ENCODE data around the gene VCX2.
"Not testable (repeated sequence)": the region's sequence is repeated elsewhere in the genome, so short reads cannot be mapped to it uniquely, and the experiment has no call there.

VCX2 gene

GRCh38 chrX:8171169-8171568, at the start of gene VCX2:
Gene VCX2, minus strand, starts transcription at chrX:8171267. Its CDS starts 624 bp downstream, at chrX:8170643.
- not testable (repeated sequence) for DNase-seq (ENCODE audit: low spot score)

- DNase-seq (ENCODE audit: low spot score) = no peak
Observed at GRCh38 chrX:8204943-8205342, 33.9 kb upstream of the VCX2 start.

DNA sequence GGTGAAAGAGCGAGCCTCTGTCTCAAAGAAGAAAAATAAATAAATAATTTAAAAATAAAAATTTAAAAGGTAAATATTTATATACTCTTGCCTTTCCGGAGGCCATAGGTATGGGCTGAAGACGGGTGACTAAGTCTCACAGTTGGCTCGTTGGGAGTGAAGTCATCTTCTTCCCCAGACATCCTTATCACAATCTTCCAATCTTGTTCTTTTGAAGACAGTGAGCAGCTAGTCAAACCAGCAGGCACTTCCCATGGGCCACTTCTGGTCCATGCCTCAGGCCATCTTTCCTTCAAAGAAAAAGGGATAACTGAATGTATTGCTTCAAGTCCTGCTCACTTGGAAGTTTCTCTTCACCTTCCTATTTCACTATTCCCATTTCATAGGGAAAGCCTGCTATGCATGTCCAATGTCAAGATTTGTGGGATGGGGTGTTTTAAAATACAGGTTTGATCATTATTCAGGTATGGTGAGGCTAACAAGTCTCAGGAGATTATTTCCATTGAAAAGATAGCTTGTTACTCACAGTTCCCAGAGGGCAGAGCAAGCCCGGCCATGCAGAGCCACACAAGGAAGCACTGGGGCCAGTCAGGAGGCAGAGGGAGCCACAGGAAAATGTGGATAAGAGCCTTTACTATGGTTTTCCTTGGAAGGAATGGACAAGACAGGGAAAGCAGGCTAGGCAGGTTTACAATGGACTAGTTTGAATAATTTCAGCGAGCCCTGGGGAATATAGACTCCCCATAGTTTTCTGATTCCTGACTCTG, 33.3 kb upstream of the VCX2 start:
- DNase-seq (ENCODE audit: low spot score) = no peak

DNA sequence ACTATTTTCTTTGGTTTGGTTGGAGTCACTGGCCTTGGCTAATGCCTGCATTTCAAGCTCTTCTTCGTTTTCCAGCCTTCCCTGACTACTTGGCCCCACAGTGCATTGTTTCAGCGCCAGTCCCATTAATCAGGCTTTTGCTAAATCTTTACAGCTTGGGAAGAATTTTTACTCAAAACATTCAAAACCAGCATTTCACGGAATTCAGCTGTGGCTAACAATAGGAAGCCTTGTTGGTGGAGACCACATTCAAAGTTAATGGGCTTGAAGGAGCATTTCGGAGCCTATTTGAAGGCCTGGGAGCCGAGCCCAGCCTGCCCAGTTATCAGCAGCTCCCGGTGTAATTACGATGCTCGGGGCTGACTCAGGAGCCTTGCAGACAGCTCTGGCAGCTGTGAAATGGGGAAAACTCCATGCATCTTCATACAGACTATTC, 30.8 kb upstream of the VCX2 start:
- DNase-seq (ENCODE audit: low spot score) = no peak

GRCh38 chrX:8196776-8197175, 25.7 kb upstream of the VCX2 start:
- no peak for DNase-seq (ENCODE audit: low spot score)

- no peak for DNase-seq (ENCODE audit: low spot score)
Observed at GRCh38 chrX:8194216-8194615, 23.1 kb upstream of the VCX2 start.

DNA sequence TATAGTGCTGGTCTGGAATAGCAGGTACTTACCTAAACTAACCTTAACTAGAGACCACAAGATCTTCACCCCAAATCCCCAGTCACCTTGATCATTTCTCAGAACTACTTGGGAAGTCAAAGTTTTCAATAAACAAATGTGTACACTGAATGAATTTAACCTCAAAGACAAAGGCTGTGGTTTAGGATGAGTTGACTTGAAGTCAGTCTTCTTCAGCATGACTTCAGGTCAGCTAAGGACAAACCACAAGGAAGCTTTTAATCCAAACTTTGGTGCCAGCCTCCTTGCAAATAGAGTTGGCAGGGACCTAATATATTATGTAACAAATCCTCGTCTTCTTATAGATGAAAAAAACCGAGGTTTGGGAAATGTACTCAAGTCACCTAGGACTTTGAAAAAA, 21.2 kb upstream of the VCX2 start:
- DNase-seq (ENCODE audit: low spot score) = no peak

- DNase-seq (ENCODE audit: low spot score) = no peak
Observed at GRCh38 chrX:8191022-8191421, 20.0 kb upstream of the VCX2 start.

GRCh38 chrX:8190341-8190830, 19.3 kb upstream of the VCX2 start:
- no peak for DNase-seq (ENCODE audit: low spot score)

DNA sequence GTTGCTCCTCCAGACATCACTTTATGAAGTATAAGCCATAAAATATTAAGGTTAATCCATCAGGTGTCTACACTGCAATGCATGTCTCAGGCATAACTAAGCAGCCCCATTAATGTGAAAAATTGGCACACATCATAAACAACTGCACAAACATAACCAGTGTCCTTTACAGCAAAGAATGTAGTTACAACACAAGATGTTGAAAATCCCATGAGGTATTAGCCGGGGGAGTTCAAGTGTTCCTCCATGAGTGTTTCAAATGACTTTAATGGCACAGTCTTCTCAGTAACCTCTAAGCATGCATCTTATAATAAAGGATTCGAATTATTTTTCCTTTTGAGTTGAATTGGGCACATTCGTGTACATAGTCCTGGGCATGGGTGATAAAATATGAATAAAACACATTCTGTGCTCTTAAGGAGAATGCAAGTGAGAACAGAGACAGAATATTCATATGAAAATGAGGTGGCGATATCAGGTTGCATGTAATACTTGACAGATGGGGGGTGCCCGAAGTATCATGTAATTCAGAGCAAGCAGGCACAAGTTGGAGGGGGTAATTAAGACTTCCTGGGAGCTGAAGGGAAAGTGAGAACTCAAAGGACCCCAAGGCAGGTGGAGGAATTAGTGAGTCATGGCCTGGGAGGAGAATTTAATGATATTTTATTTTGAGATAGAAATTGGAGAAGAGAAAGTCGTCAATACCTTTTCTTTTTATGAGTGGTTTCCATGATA, 18.2 kb upstream of the VCX2 start:
- no peak for DNase-seq (ENCODE audit: low spot score)

GRCh38 chrX:8183346-8183745, 12.3 kb upstream of the VCX2 start:
- DNase-seq (ENCODE audit: low spot score) = no peak

DNA sequence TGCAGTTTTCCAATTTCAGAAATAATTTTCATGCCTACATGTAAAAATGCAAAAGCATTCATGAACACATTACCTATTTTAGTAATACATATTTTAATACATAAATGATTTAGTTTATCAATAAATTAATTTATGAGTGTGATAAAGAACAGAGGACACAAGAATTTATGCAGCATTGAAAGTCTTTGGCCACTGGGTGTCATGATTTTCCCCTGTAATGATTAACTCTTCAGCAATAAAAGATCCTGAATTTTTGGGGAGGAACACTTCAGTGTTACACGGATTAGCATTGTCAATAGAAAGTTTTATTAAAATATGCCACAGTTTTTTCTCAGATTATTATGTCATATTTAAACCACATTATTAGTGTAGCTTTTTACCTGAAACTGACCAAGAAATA, 8.6 kb upstream of the VCX2 start:
- no peak for DNase-seq (ENCODE audit: low spot score)

DNA sequence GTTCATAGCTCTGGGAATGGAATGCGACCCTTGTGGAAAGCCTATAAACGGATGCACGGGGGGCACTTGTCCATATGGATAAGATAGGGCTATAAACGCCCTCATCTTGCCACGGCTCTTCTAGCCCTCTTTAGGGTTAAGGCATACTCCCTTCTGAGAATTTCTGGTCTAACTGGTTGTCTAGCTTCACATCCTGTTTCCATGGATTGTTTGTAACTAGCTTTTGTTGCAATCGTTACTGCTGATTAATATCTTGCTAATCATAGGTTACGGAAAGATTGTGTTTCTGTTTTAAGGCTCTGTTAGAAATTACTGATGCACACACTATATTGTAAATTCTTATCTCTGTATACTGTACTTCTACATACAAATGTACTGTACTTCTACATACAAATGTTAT, 17.1 kb downstream of the VCX2 start:
- not testable (repeated sequence) for DNase-seq (ENCODE audit: low spot score)

- DNase-seq (ENCODE audit: low spot score) = no peak
Observed at GRCh38 chrX:8147226-8147625, 23.8 kb downstream of the VCX2 start.

DNA sequence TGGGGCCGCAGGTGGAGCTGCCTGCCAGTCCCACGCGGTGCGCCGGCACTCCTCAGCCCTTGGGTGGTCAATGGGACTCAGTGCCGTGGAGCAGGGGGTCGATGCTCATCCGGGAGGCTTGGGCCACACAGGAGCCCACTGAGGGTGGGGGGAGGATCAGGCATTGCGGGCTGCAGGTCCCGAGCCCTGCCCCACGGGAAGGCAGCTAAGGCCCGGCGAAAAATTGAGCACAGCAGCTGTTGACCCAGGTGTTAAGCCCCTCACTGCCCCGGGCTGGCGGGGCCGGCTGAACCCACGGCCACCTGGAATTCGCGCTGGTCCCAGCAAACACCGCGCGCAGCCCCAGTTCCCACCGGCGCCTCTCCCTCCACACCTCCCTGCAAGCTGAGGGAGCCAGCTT, 26.1 kb downstream of the VCX2 start:
- no peak for DNase-seq (ENCODE audit: low spot score)

- no peak for DNase-seq (ENCODE audit: low spot score)
Observed at GRCh38 chrX:8141896-8142295, 29.2 kb downstream of the VCX2 start.

DNA sequence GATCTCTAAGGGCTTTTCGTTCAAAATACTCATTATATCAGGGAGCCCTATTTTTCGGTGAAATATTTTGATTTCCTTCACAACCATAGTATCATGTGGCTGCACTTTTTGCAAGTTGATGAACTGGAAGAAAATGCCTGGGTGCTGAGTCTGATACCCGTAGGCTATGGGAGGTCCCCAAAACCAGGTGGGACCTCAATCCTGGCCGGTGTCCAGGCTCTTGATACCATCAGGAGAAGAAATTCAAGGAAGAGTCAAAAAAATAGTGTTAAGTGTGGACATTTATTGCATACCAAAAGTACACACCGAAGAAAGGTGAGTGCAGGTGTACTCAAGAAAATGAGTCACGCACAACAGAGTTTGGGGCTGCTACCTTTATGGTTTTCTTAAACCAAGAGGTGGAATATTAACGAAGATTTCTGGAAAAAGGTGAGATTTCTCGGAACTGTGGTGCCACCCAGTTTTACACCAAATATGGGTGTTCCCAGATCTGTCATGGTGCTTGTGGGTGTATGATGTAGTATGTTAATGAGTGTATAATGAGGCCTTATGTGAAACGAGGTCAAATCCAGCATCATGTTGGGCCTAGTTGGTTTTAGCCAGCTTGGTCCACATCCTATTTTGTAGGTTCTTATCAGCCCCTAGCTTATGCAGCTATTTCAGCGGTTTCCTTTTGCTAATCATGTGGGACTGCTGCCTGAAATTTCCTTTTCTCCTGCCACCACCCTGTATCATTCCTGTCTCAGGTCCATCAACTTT, 29.9 kb downstream of the VCX2 start:
- no peak for DNase-seq (ENCODE audit: low spot score)

GRCh38 chrX:8139716-8140115, 31.4 kb downstream of the VCX2 start:
- DNase-seq (ENCODE audit: low spot score) = no peak

GRCh38 chrX:8138252-8138651, 32.8 kb downstream of the VCX2 start:
- DNase-seq (ENCODE audit: low spot score) = no peak

GRCh38 chrX:8126648-8127047, 44.4 kb downstream of the VCX2 start:
- no peak for DNase-seq (ENCODE audit: low spot score)

DNA sequence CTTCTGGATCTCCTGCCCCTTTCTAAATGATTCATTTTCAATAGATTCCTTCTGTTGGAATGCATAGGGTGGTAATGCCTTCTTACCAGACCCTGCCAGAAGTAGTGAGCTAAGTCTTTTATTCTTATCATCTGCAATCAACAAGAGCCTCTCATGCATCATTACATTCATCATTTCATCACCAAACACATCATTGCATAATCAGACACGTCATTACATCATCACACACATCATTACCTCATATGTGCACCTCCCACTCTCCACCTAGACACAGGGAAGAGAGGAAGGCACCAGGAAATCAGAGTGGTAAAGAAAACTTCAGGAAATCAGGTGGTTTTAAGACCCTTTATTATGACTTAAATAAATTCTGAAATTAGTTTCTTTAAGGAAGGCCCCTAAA, 45.0 kb downstream of the VCX2 start:
- no peak for DNase-seq (ENCODE audit: low spot score)

- DNase-seq (ENCODE audit: low spot score) = no peak
Observed at GRCh38 chrX:8125566-8125965, 45.5 kb downstream of the VCX2 start.

DNA sequence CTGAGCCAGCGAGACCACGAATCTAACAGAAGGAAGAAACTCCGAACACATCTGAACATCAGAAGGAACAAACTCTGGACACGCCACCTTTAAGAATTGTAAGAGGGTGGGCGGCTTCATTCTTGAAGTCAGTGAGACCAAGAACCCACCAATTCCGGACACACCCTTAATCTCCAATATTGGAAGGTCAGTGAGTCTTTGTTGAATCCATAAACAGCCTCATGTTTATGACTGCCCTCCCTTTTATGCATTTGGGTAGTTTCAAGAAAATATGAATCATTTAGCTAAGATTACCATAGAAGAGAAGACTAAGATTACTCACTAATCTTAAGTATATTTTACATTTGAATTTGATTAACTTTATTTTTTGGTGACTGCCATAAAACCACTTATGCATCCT, 48.5 kb downstream of the VCX2 start:
- no peak for DNase-seq (ENCODE audit: low spot score)

Measured in AG08395 (cell line).